HepG2 (cell line): ENCODE data around the gene USP35. TPM values are rescaled to one million over a fixed set of nuclear protein-coding genes. Genes with fewer than 3 reads are reported as not detected.

Experiments
- BORCS8-MEF2B ChIP-seq: sonication (generic); formaldehyde crosslinking; IDR thresholded peaks from 2 replicates; pipeline ENCODE4 v1.8.0; 2022; ENCODE audit warnings: mild to moderate bottlenecking, missing genetic modification reagents
- ETV6 ChIP-seq: sonication (generic); formaldehyde crosslinking; conservative IDR thresholded peaks from 2 replicates; pipeline ENCODE4 v1.4.0; 2020; ENCODE audit warnings: missing genetic modification reagents
- FOXP1 ChIP-seq, 2 experiments: fragments of 450-650 bp in 1 of 2; IDR thresholded peaks; 2 replicates each; pipeline ENCODE4 v1.6.1; 2017 to 2018; ENCODE audit warnings: antibody characterized with exemption in 1 of 2
- KAT7 ChIP-seq: IDR thresholded peaks from 2 replicates; pipeline ENCODE4 v1.6.1; 2018; ENCODE audit warnings: borderline replicate concordance, missing compliant biosample characterization
- PHF5A ChIP-seq: IDR thresholded peaks from one replicate; pipeline ENCODE4 v1.6.1; 2018; ENCODE audit warnings: low read depth, missing genetic modification reagents; ENCODE audit not compliant: unreplicated experiment
- RARA ChIP-seq: IDR thresholded peaks from 2 replicates; pipeline ENCODE4 v1.6.1; 2016; ENCODE audit warnings: missing genetic modification reagents, missing compliant biosample characterization
- RBFOX2 ChIP-seq: fragments of 200-400 bp; formaldehyde crosslinking; IDR thresholded peaks from 2 replicates; pipeline ENCODE4 v1.6.1; 2017; ENCODE audit warnings: low read depth, mild to moderate bottlenecking, low read length
- SAP130 ChIP-seq: IDR thresholded peaks from 2 replicates; pipeline ENCODE4 v1.6.1; 2016; ENCODE audit warnings: low read depth
- SOX13 ChIP-seq, 3 experiments: fragments of 450-650 bp in 1 of 3; sonication (generic) in 1 of 3; formaldehyde crosslinking in 1 of 3; IDR thresholded peaks in 2 of 3; conservative IDR thresholded peaks in 1 of 3; 2 replicates each; pipeline versions ENCODE4 v1.5.0 to v1.6.1; 2016 to 2020; ENCODE audit warnings: antibody characterized with exemption in 1 of 3, mild to moderate bottlenecking in 1 of 3, missing compliant biosample characterization in 1 of 3, missing genetic modification reagents in 1 of 3, moderate library complexity in 1 of 3
- THAP11 ChIP-seq: IDR thresholded peaks from 2 replicates; pipeline ENCODE4 v1.6.1; 2016; ENCODE audit warnings: missing biosample characterization, missing genetic modification reagents
- XRCC5 ChIP-seq: fragments of 200-400 bp; formaldehyde crosslinking; optimal IDR thresholded peaks from 2 replicates; pipeline ENCODE3; 2017; ENCODE audit warnings: mild to moderate bottlenecking, low read length
- ZBTB43 ChIP-seq: sonication (generic); formaldehyde crosslinking; conservative IDR thresholded peaks from 2 replicates; pipeline ENCODE4 v1.4.0; 2020; ENCODE audit warnings: missing genetic modification reagents
- ZNF335 ChIP-seq: sonication (generic); formaldehyde crosslinking; IDR thresholded peaks from 2 replicates; pipeline ENCODE4 v1.4.0; 2020; ENCODE audit warnings: missing genetic modification reagents
- polyA plus RNA-seq, 8 experiments: library from polyadenylated mRNA; depleted of rRNA in 3 of 8; stranded (reverse) in 7 of 8; unstranded in 1 of 8; fragments of >200 nt; fragmentation: Illumina TruSeq in 4 of 8; extraction: Trizol in 4 of 8; gene quantifications; 2 replicates each; pipeline versions ENCODE4 v1.2.1 to v1.2.3, GENCODE V29; 2011 to 2016; ENCODE audit warnings: low read depth in 4 of 8, missing spikeins in 1 of 8, mixed read lengths in 1 of 8; ENCODE audit not compliant: insufficient read depth in 1 of 8
- total RNA-seq, 5 experiments: library from RNA; depleted of rRNA; stranded (reverse); fragments of >200 nt; fragmentation: Illumina TruSeq; extraction: Trizol; gene quantifications; 2 replicates each; pipeline ENCODE4 v1.2.3, GENCODE V29; 2016; ENCODE audit warnings: low read depth in 1 of 5
- TF ChIP-seq, protein P1 (sequence below): sonication (generic); formaldehyde crosslinking; IDR thresholded peaks from 2 replicates; pipeline ENCODE4 v1.4.0; 2020; ENCODE audit warnings: missing genetic modification reagents, mild to moderate bottlenecking, borderline replicate concordance
- TF ChIP-seq, protein P2 (sequence below): IDR thresholded peaks from 2 replicates; pipeline ENCODE4 v1.6.1; 2016; ENCODE audit warnings: low read depth, borderline replicate concordance
- TF ChIP-seq, protein P3 (sequence below), 2 experiments: fragments of 450-650 bp in 1 of 2; sonication (generic) in 1 of 2; formaldehyde crosslinking in 1 of 2; IDR thresholded peaks; 2 replicates each; pipeline versions ENCODE4 v1.6.1 to v1.8.0; 2016 to 2022; ENCODE audit warnings: antibody characterized with exemption in 1 of 2, mild to moderate bottlenecking in 1 of 2, missing genetic modification reagents in 1 of 2

The USP35 gene
- total and polyA plus RNA-seq, 2 of the 13 experiments (the other 11 are each of a cell fraction or from before 2014, with no cell fraction given) = 4.6 to 7.7 TPM

DNA sequence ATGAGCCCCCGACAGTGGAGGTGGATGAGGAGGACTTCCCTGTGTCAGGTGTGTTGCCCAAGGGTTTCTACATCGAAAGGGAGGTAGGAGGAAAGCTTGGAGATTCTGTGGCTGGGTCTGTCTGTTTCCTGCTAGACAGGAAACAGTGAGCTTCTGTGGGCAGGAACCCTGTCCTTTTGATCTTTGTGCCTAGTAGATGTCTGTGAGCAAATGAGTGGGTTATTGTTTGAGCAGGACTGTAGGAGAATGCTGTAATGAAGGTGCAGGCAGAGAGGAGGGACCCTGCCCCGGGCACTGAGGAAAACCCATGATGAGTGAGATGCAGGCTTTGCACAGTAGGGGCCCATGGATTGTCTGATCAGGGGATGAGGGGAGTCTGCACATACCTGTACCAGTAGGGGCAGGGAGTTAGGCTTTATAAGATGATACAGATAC lies 14.0 kb downstream of the USP35 start (continued):
- TF ChIP-seq, protein P1, sequence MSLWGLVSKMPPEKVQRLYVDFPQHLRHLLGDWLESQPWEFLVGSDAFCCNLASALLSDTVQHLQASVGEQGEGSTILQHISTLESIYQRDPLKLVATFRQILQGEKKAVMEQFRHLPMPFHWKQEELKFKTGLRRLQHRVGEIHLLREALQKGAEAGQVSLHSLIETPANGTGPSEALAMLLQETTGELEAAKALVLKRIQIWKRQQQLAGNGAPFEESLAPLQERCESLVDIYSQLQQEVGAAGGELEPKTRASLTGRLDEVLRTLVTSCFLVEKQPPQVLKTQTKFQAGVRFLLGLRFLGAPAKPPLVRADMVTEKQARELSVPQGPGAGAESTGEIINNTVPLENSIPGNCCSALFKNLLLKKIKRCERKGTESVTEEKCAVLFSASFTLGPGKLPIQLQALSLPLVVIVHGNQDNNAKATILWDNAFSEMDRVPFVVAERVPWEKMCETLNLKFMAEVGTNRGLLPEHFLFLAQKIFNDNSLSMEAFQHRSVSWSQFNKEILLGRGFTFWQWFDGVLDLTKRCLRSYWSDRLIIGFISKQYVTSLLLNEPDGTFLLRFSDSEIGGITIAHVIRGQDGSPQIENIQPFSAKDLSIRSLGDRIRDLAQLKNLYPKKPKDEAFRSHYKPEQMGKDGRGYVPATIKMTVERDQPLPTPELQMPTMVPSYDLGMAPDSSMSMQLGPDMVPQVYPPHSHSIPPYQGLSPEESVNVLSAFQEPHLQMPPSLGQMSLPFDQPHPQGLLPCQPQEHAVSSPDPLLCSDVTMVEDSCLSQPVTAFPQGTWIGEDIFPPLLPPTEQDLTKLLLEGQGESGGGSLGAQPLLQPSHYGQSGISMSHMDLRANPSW = no peak
- TF ChIP-seq FOXP1 (IDR thresholded peaks at IDR 0.05) (no peak), FOXP1 (CRISPR knock-in tag; IDR thresholded peaks at IDR 0.05) (peak; percentile 41; the same call in 1 of the 2 replicates), ETV6 (CRISPR knock-in tag) (0 out of 2 replicates have a peak, but pooled peaks have one; percentile 70), ZBTB43 (CRISPR knock-in tag) (peak; percentile 78; the same call in 1 of the 2 replicates), BORCS8-MEF2B (no peak), SAP130 (CRISPR knock-in tag) (peak; percentile 87), SOX13 (IDR thresholded peaks at IDR 0.05) (peak; percentile 51; the same call in 1 of the 2 replicates), SOX13 (CRISPR knock-in tag; conservative IDR thresholded peaks at IDR 0.05 in 1 of 2, IDR thresholded peaks at IDR 0.05 in 1 of 2) (peak in 1 of 2 experiments; percentile 88; a peak in 2 of 4 replicates), ZNF335 (CRISPR knock-in tag) (no peak), PHF5A (CRISPR knock-in tag) (peak; percentile 59), RARA (peak; percentile 84), RBFOX2 (no peak), XRCC5 (peak; percentile 60), THAP11 (peak; percentile 81), KAT7 (CRISPR knock-in tag) (peak; percentile 64; the same call in 1 of the 2 replicates)
- TF ChIP-seq, protein P2, sequence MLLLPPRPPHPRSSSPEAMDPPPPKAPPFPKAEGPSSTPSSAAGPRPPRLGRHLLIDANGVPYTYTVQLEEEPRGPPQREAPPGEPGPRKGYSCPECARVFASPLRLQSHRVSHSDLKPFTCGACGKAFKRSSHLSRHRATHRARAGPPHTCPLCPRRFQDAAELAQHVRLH = peak; percentile 72; the same call in 1 of the 2 replicates
- TF ChIP-seq, protein P3, sequence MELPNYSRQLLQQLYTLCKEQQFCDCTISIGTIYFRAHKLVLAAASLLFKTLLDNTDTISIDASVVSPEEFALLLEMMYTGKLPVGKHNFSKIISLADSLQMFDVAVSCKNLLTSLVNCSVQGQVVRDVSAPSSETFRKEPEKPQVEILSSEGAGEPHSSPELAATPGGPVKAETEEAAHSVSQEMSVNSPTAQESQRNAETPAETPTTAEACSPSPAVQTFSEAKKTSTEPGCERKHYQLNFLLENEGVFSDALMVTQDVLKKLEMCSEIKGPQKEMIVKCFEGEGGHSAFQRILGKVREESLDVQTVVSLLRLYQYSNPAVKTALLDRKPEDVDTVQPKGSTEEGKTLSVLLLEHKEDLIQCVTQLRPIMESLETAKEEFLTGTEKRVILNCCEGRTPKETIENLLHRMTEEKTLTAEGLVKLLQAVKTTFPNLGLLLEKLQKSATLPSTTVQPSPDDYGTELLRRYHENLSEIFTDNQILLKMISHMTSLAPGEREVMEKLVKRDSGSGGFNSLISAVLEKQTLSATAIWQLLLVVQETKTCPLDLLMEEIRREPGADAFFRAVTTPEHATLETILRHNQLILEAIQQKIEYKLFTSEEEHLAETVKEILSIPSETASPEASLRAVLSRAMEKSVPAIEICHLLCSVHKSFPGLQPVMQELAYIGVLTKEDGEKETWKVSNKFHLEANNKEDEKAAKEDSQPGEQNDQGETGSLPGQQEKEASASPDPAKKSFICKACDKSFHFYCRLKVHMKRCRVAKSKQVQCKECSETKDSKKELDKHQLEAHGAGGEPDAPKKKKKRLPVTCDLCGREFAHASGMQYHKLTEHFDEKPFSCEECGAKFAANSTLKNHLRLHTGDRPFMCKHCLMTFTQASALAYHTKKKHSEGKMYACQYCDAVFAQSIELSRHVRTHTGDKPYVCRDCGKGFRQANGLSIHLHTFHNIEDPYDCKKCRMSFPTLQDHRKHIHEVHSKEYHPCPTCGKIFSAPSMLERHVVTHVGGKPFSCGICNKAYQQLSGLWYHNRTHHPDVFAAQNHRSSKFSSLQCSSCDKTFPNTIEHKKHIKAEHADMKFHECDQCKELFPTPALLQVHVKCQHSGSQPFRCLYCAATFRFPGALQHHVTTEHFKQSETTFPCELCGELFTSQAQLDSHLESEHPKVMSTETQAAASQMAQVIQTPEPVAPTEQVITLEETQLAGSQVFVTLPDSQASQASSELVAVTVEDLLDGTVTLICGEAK (IDR thresholded peaks at IDR 0.05) = no peak
- TF ChIP-seq, protein P3 (CRISPR knock-in tag; IDR thresholded peaks at IDR 0.05) = no peak
